Measurements from ENCODE around the gene PLXNB3.

GRCh38 chrX:153767674-153768055 lies 3.6 kb downstream of the PLXNB3 start:
- no peak for TF ChIP-seq CTCF (conservative IDR thresholded peaks at IDR 0.05 in 1 of 2, IDR thresholded peaks at IDR 0.05 in 1 of 2; ENCODE audit: low read depth in 1 of 2, low read length in 2 of 2)
- no peak for TF ChIP-seq EZH2 (IDR thresholded peaks at IDR 0.05; ENCODE audit: low read length, missing control alignments)

Data from fibroblast of lung (primary cell).